A549 treated with dexamethasone at 1 μM for 4 hours (cell line): Measurements from ENCODE around the gene ZNF146. TPM values are rescaled to one million over a fixed set of nuclear protein-coding genes. Genes with fewer than 3 reads are reported as not detected.

Experiments
- total RNA-seq: library from RNA; stranded (reverse); fragments of 200-300 nt; extraction: Qiagen RNA extraction; gene quantifications from 5 replicates; pipeline ENCODE4 v1.2.3, GENCODE V29; 2022

Gene ZNF146
- 120 to 157 TPM (median 136 TPM) in 5 replicates for total RNA-seq

DNA sequence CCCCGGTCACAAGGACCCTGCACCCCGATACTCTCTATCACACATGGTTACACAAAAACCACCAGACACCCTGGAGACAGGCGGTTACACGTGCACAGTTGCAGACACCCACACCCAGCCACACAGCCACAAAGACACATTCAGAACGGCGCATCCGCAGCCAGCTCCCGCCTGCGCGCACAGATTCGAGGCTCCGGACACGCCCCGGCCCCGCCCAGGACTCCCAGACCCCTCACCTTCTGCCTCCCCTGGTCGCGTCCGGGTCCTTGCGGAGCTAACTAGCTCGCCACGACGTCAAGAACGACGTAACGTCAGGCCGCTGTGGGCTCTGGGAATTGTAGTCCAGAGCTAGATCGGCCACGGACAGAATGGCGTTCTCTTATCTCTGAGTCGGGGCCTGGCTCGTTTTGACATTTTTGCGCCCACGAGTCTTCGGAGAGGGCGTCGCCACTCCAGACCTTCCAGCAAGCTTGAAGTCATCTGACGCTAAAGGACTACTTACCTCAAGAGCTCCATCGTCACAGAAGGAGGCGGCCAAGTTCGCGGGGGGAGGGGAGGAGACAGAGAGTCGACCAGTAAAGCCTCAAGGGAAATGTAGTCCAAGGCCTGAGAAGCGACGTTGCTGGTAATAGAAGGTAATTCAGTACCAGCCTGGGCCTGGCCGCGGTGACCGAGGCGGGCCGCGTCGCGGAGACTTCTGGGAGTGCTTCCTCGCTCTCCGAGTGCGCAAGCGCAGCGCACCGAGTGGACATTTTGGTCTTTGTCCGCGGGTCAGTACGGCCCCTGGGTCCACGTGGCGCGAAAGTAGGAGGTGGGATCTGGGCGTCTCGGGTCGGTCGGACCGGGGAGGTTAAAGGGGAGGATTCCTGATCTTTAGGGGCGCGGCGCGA, at the start of gene ZNF146, which contains the start of gene ZNF565:
Gene ZNF146 (plus strand): TSS at position 721 of the 890 bp plus-strand sequence. CDS start 21,335 bp downstream, outside the sequence.
Gene ZNF565 (minus strand): TSS at position 280 of the 890 bp plus-strand sequence. CDS start 12,680 bp downstream, outside the sequence.

Other genes starting within 250 kb of the ZNF146 start
- gene SDHAF1, start 219.9 kb upstream of the ZNF146 start, total RNA-seq: 32.4 to 43.7 TPM (median 41.9 TPM) in 5 replicates
- 0.15 to 0.36 TPM (median 0.28 TPM) in 5 replicates for gene SYNE4, start 206.3 kb upstream of the ZNF146 start, total RNA-seq
- gene ALKBH6, start 200.9 kb upstream of the ZNF146 start, total RNA-seq: 20.0 to 26.5 TPM (median 22.8 TPM) in 5 replicates
- 0.67 to 0.99 TPM (median 0.74 TPM) in 5 replicates for gene CLIP3, start 182.2 kb upstream of the ZNF146 start, total RNA-seq
- 4.4 to 7.7 TPM (median 7.2 TPM) in 5 replicates for gene THAP8, start 160.8 kb upstream of the ZNF146 start, total RNA-seq
- gene WDR62, start 160.2 kb upstream of the ZNF146 start, total RNA-seq: 15.4 to 27.5 TPM (median 26.2 TPM) in 5 replicates
- 0.15 to 0.26 TPM (median 0.25 TPM) in 3 of 5 replicates, not detected in the others for gene OVOL3, start 104.0 kb upstream of the ZNF146 start, total RNA-seq
- gene POLR2I, start 100.2 kb upstream of the ZNF146 start, total RNA-seq: 239 to 270 TPM (median 250 TPM) in 5 replicates
- gene TBCB, start 99.6 kb upstream of the ZNF146 start, total RNA-seq: 456 to 511 TPM (median 495 TPM) in 5 replicates
- gene CAPNS1, start 75.0 kb upstream of the ZNF146 start, total RNA-seq: 1,596 to 2,458 TPM (median 2,269 TPM) in 5 replicates
- not detected in 5 replicates for gene COX7A1, start 62.7 kb upstream of the ZNF146 start, total RNA-seq
- 4.4 to 4.8 TPM (median 4.6 TPM) in 5 replicates for gene ZNF565, start 441 bp upstream of the ZNF146 start, total RNA-seq
- gene ZFP14, start 164.1 kb downstream of the ZNF146 start, total RNA-seq: 1.5 to 2.8 TPM (median 2.2 TPM) in 5 replicates
- 1.6 to 2.0 TPM (median 1.7 TPM) in 5 replicates for gene ZFP82, start 203.5 kb downstream of the ZNF146 start, total RNA-seq